ENCODE results near the gene ZNF488.

The ZNF488 gene

DNA sequence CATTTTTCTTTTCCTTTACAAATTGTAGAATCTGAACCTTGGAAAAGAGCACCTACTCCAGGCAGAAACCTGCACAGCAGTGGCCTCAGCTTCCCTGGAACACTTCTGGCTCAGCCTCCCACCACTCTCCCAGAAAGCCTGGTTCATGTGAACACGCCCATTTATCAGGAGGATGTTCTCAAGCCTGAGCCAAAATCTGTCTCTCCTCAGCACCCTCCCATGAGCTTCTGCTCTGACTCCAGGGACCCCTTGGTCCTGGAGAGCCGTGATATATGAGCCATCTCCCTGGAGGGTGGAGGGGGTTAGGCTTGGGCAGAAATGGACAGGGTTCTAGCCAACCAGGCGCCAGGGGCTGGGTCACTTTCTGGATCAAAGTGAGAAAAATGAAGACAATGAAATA, 51.7 kb downstream of the ZNF488 start:
- Histone ChIP-seq H3K36me3 (no peaks in the 10 kb centered on the region), H3K27me3 (no peaks in the 10 kb centered on the region), H3K9me3 (no peaks in the 10 kb centered on the region), H3K27ac (no peak overlapping the region), H3K9ac (no peak overlapping the region), H3K4me1 (no peaks in the 10 kb centered on the region), H3K4me2 (no peak overlapping the region), H3K4me3 (no peak overlapping the region), H4K20me1 (no peaks in the 10 kb centered on the region)
- TF ChIP-seq Cebpa-rat (IDR thresholded peaks at IDR 0.05) = no peak

DNA sequence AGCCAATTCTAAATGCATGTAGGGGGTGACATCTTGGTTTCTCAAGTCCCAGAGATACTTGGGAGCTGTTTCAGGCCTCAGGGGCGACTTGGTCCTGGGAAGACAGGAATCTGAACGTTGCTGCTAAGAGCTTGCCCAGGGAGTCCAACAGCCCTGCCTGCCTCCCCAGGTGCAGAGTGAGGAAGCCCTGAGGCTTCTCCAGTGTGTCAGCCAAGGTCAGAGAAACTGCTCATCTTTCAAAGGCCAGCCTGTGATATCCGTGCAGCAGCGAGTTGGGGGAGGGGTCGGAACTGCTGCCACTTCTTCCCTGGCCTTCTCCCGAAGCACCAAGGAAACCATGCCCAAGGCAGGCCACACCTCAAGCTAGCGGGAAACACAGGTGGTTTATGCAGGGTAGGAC, 52.1 kb downstream of the ZNF488 start:
- Histone ChIP-seq H3K36me3 (no peaks in the 10 kb centered on the region), H3K4me2 (no peak overlapping the region), H3K27me3 (no peaks in the 10 kb centered on the region), H3K9ac (no peak overlapping the region), H4K20me1 (no peaks in the 10 kb centered on the region), H3K9me3 (no peaks in the 10 kb centered on the region), H3K4me3 (no peak overlapping the region), H3K4me1 (no peaks in the 10 kb centered on the region), H3K27ac (no peak overlapping the region)
- TF ChIP-seq Cebpa-rat (IDR thresholded peaks at IDR 0.05) = no peak

DNA sequence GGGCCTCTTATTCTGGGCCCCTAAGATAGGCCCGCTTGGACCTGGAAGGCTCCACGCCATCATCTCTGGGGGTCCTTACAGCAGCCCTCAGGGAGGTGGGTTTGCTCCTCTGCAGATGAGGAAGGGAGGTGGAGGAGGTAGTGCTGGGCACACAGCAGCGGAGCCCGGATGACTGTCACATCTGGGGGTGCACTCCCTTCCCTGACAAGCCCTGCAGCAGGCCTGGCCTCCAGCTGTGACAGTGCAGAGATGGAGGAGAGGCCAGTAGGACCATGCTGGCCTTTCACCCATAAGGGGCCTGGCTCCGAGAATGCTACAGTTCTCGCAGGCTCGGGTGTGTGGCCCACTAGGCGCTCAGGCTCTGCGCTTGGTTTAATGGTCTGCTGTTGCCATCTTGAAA, 52.6 kb downstream of the ZNF488 start:
- H3K4me3 ChIP-seq = no peak overlapping the region
- no peaks in the 10 kb centered on the region for H3K9me3 ChIP-seq
- H3K4me2 ChIP-seq = no peak overlapping the region
- no peaks in the 10 kb centered on the region for H3K4me1 ChIP-seq
- H3K27ac ChIP-seq = no peak overlapping the region
- no peak overlapping the region for H3K9ac ChIP-seq
- TF ChIP-seq Cebpa-rat (IDR thresholded peaks at IDR 0.05) = no peak
- H3K27me3 ChIP-seq = no peaks in the 10 kb centered on the region
- no peaks in the 10 kb centered on the region for H3K36me3 ChIP-seq
- H4K20me1 ChIP-seq = no peaks in the 10 kb centered on the region

DNA sequence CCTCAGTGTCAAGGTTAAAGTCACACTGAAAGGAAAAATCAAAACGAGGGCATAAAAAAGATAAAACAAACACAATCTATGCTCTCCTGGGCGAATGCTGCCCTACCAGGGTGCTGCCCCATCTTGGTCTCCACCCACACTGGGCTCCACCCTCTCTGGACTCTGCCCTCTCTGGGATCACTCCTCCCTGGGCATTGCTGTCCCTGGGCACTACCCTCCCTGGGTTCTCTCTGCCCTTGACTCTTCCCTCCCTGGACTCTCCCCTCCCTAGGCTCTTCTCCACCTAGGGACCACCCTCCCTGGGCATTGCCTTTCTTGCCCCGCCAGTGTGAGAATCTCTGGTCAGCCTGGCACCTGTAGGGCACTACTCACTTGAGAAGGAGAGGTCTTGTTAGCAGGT, 53.3 kb downstream of the ZNF488 start:
- H3K4me1 ChIP-seq = no peaks in the 10 kb centered on the region
- TF ChIP-seq Cebpa-rat (IDR thresholded peaks at IDR 0.05) = no peak
- no peak overlapping the region for H3K4me3 ChIP-seq
- H3K27ac ChIP-seq = no peak overlapping the region
- H3K9ac ChIP-seq = no peak overlapping the region
- no peaks in the 10 kb centered on the region for H4K20me1 ChIP-seq
- H3K9me3 ChIP-seq = no peaks in the 10 kb centered on the region
- H3K27me3 ChIP-seq = no peaks in the 10 kb centered on the region
- H3K36me3 ChIP-seq = no peaks in the 10 kb centered on the region
- no peak overlapping the region for H3K4me2 ChIP-seq

DNA sequence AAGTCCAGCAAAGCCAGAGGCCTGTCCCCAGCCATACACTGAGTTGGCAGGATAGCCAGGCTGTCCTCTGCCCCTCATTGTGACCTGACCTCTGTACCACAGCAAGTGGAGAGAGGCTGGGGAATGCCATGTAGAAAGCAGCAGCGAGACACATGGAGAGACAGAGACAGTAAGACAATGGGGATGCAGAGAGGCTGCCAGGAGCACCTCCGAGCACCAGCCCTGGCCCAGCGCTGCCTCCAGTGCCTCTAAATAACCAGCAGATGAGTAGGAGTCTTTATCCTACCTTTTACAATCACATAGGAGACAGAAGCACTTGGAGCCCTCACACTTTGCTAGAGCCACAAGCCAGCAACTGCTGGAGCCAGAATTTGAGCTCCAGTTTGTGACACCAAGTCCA, 53.7 kb downstream of the ZNF488 start:
- Histone ChIP-seq H3K36me3 (no peaks in the 10 kb centered on the region), H3K4me1 (no peaks in the 10 kb centered on the region), H4K20me1 (no peaks in the 10 kb centered on the region), H3K9ac (no peak overlapping the region), H3K4me3 (no peak overlapping the region), H3K27ac (no peak overlapping the region), H3K9me3 (no peaks in the 10 kb centered on the region), H3K4me2 (no peak overlapping the region), H3K27me3 (no peaks in the 10 kb centered on the region)
- TF ChIP-seq Cebpa-rat (IDR thresholded peaks at IDR 0.05) = no peak

DNA sequence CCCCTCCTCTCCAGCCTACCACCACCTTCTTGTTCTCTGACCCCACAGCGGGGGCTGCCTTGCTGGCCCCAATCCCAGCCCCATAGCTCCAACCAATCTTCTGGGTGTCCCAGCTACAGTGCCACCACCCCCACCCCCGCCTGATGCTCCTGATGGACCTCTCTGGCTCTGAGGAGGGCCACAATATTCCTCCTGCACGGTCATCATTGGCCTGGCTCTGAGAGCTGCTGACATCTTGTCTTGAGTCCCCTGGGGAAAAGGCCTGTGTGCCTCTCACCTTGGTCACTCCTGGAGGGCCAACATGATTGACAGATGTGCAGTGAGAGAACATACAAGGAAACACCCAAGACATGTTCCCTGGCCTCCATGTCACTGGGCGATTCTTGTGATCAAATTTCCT, 54.2 kb downstream of the ZNF488 start:
- Histone ChIP-seq H3K9ac (no peak overlapping the region), H3K27me3 (no peaks in the 10 kb centered on the region), H3K4me2 (no peak overlapping the region), H3K27ac (no peak overlapping the region), H3K4me3 (no peak overlapping the region), H3K36me3 (no peaks in the 10 kb centered on the region), H3K9me3 (no peaks in the 10 kb centered on the region), H4K20me1 (no peaks in the 10 kb centered on the region), H3K4me1 (no peaks in the 10 kb centered on the region)
- no peak for TF ChIP-seq Cebpa-rat (IDR thresholded peaks at IDR 0.05)

DNA sequence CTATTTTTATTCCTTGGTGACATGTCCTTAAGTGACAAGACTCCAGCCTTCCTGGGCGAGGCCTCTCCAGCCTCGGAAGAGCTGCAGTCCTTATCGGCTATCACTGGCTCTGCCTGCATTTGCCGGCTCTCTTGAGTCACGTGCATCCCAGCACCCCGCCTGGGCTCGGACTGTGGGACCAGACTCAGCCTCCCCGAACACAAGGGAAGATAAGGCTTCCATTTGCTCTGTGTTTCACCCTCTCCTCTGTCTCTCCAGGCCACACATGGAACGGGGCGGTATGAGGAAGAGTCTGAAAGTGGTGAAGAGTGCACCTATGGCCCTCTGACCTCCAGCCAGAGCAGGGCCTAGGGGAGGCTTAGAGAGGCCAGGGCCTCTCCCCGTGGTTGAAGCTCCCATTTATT, 57.2 kb downstream of the ZNF488 start:
- no peak overlapping the region for H3K27ac ChIP-seq

DNA sequence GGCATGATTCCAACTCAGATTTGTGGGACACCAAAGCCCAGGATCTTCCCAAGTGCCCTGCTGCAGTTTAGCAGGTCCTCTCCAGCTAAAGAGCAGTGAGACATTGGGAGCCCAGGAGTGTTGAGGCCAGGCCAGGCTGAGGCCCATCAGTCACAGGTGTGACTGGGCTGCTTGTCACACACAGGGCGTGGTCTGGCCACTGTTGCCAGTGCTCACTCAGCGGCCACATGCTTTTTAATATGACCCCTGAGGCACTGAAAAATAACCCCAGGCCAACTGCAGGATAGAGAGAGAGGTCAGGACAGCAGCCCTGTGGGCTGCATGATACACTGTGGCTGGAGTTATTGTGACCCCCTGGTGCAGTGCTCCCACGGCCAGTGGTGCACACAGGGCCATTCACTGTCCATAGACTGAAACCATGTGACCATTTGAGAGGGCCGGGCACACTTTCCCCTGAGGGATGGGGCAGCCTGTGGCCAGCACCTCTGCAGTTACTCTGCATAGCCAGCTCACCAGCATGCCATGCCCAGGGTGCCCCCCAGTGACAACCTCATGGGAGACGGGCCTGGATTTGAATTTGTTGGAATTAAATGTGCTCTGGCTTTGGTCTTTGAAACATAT, 57.7 kb downstream of the ZNF488 start:
- Histone ChIP-seq H4K20me1 (no peaks in the 10 kb centered on the region), H3K27ac (no peak overlapping the region), H3K4me1 (no peaks in the 10 kb centered on the region), H3K4me3 (no peak overlapping the region), H3K9ac (no peak overlapping the region), H3K36me3 (no peaks in the 10 kb centered on the region), H3K27me3 (no peaks in the 10 kb centered on the region), H3K9me3 (no peaks in the 10 kb centered on the region), H3K4me2 (no peak overlapping the region)
- TF ChIP-seq Cebpa-rat (IDR thresholded peaks at IDR 0.05) = no peak

More for the DNA sequence above, 57.2 kb downstream of the ZNF488 start:
- no peaks in the 10 kb centered on the region for H3K9me3 ChIP-seq
- no peak for TF ChIP-seq Cebpa-rat (IDR thresholded peaks at IDR 0.05)
- no peak overlapping the region for H3K4me3 ChIP-seq
- H4K20me1 ChIP-seq = no peaks in the 10 kb centered on the region
- H3K36me3 ChIP-seq = no peaks in the 10 kb centered on the region
- no peaks in the 10 kb centered on the region for H3K27me3 ChIP-seq
- H3K9ac ChIP-seq = no peak overlapping the region
- no peaks in the 10 kb centered on the region for H3K4me1 ChIP-seq
- H3K4me2 ChIP-seq = no peak overlapping the region

DNA sequence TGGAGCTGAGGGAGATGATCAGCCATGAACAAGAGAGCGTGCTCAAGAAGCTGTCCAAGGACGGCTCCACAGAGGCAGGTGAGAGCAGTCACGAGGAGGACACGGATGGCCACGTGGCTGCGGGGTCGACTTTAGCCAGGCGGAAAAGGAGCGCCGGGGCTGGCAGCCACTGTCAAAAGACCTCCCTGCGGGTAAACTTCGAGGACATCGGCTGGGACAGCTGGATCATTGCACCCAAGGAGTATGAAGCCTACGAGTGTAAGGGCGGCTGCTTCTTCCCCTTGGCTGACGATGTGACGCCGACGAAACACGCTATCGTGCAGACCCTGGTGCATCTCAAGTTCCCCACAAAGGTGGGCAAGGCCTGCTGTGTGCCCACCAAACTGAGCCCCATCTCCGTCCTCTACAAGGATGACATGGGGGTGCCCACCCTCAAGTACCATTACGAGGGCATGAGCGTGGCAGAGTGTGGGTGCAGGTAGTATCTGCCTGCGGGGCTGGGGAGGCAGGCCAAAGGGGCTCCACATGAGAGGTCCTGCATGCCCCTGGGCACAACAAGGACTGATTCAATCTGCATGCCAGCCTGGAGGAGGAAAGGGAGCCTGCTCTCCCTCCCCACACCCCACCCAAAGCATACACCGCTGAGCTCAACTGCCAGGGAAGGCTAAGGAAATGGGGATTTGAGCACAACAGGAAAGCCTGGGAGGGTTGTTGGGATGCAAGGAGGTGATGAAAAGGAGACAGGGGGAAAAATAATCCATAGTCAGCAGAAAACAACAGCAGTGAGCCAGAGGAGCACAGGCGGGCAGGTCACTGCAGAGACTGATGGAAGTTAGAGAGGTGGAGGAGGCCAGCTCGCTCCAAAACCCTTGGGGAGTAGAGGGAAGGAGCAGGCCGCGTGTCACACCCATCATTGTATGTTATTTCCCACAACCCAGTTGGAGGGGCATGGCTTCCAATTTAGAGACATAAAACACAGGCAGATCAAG, 58.5 kb downstream of the ZNF488 start:
- no peak for TF ChIP-seq Cebpa-rat (IDR thresholded peaks at IDR 0.05)
- no peak overlapping the region for H3K4me2 ChIP-seq
- H3K27ac ChIP-seq = no peak overlapping the region
- H4K20me1 ChIP-seq = no peaks in the 10 kb centered on the region
- H3K4me1 ChIP-seq = no peaks in the 10 kb centered on the region
- H3K27me3 ChIP-seq = no peaks in the 10 kb centered on the region
- no peaks in the 10 kb centered on the region for H3K9me3 ChIP-seq
- H3K36me3 ChIP-seq = no peaks in the 10 kb centered on the region
- H3K4me3 ChIP-seq = no peak overlapping the region
- no peak overlapping the region for H3K9ac ChIP-seq

DNA sequence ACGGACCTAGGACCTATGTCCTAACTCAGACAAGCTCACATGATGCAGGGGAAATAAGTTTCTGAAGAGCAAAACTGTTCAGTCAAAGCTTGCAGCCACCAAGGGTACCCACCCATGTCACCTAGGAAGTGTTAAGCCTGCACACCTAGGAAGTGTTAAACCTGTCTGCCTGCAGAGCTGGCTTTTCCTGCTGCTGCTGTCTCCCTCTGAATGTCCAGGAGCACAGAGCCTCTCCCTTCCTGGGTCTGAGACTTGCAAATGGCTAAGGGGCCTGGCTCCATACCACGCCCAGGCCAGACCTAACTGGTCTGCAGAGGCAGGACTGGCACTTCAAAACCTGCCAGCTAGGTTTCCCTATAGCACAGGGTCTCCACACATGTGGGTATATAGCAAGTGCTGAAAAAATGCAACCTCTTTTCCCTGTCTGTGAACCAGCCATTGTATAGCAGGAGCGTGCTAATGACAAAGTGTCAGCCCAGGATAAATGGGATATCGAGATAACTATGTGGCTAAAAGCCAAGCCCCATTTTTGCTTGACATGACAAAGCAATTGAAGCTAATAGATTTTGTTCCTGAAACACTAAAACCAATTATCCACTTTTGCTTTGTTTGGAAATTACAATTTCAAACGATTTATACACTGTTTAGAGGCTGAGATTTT, 60.3 kb downstream of the ZNF488 start:
- H3K4me2 ChIP-seq = no peak overlapping the region
- no peaks in the 10 kb centered on the region for H3K36me3 ChIP-seq
- no peaks in the 10 kb centered on the region for H3K9me3 ChIP-seq
- H3K4me1 ChIP-seq = no peaks in the 10 kb centered on the region
- no peak overlapping the region for H3K9ac ChIP-seq
- TF ChIP-seq Cebpa-rat (IDR thresholded peaks at IDR 0.05) = no peak
- no peak overlapping the region for H3K4me3 ChIP-seq
- H4K20me1 ChIP-seq = no peaks in the 10 kb centered on the region
- H3K27me3 ChIP-seq = no peaks in the 10 kb centered on the region
- H3K27ac ChIP-seq = no peak overlapping the region

All from BLaER1 (cell line).